Panc1 (cell line): ENCODE measurements around the gene THADA. TPM values are rescaled to one million over a fixed set of nuclear protein-coding genes. Genes with fewer than 3 reads are reported as not detected.
"Not testable (repeated sequence)": the region's sequence is repeated elsewhere in the genome, so short reads cannot be mapped to it uniquely, and the experiment has no call there.

Experiments used
- ATAC-seq: fragments of 200-7000 bp; cut with Tn5 transposase; 2 replicates; pipeline ENCODE4 v1.9.1; 2020; ENCODE audit warnings: mild to moderate bottlenecking, moderate library complexity
- BruUV-seq: library from RNA; stranded (reverse); fragments of 400-500 nt; replicated peaks from 2 replicates; lab custom pipeline; 2021; lab: Mats Ljungman, UMichigan
- CTCF ChIA-PET: fragments of 300-600 bp; sonication (Branson Sonifier 250); formaldehyde crosslinking; loops from one replicate; lab custom pipeline; 2022; ENCODE audit warnings: antibody characterized with exemption; lab: Charles Lee
- POLR2A ChIA-PET: fragments of 300-600 bp; sonication (Branson Sonifier 250); formaldehyde crosslinking; loops from one replicate; lab custom pipeline; 2022; ENCODE audit warnings: antibody characterized with exemption; lab: Charles Lee
- DNase-seq: peaks from one replicate; pipeline ENCODE4 v3.0.0-alpha.2; 2010; ENCODE audit warnings: low read depth, low spot score
- H3K27ac ChIP-seq: 2 replicates; pipeline ENCODE4 v1.5.1; 2011; ENCODE audit warnings: mild to moderate bottlenecking, low read length, inconsistent platforms
- H3K27me3 ChIP-seq: fragments of 200-500 bp; sonication (Bioruptor generic); 2 replicates; pipeline ENCODE4 v1.6.0; 2014; ENCODE audit warnings: low read length, inconsistent platforms; ENCODE audit not compliant: control insufficient read depth, insufficient read depth
- H3K36me3 ChIP-seq: fragments of 200-500 bp; sonication (Bioruptor generic); 2 replicates; pipeline ENCODE4 v1.5.1; 2014; ENCODE audit warnings: inconsistent platforms, mild to moderate bottlenecking, low read length, moderate library complexity; ENCODE audit not compliant: control insufficient read depth, insufficient read depth
- H3K4me1 ChIP-seq: 2 replicates; pipeline ENCODE4 v1.5.1; 2011; ENCODE audit warnings: inconsistent platforms, mild to moderate bottlenecking, low read length, moderate library complexity; ENCODE audit not compliant: control insufficient read depth, insufficient read depth
- H3K4me3 ChIP-seq, 2 experiments: 2 replicates each; pipeline ENCODE4 v1.5.1; 2011 to 2012; ENCODE audit warnings: low read depth in 2 of 2, low read length in 2 of 2, mild to moderate bottlenecking in 2 of 2, inconsistent platforms in 1 of 2, moderate library complexity in 1 of 2
- H3K9me3 ChIP-seq: fragments of 200-500 bp; sonication (Bioruptor generic); 2 replicates; pipeline ENCODE4 v1.5.1; 2014; ENCODE audit warnings: low read depth, mild to moderate bottlenecking, inconsistent platforms, low read length, moderate library complexity; ENCODE audit not compliant: control insufficient read depth, insufficient read depth
- POLR2AphosphoS5 ChIP-seq: IDR thresholded peaks from 2 replicates; pipeline ENCODE4 v1.6.1; 2012; ENCODE audit warnings: mild to moderate bottlenecking, low read depth, low read length, moderate library complexity
- SIN3A ChIP-seq: IDR thresholded peaks from 2 replicates; pipeline ENCODE4 v1.6.1; 2012; ENCODE audit warnings: low read depth, mild to moderate bottlenecking, low read length, moderate library complexity, borderline replicate concordance; ENCODE audit not compliant: insufficient read depth
- TCF7L2 ChIP-seq: IDR thresholded peaks from 2 replicates; pipeline ENCODE4 v1.6.1; 2011; ENCODE audit warnings: mild to moderate bottlenecking, low read depth, low read length, inconsistent platforms
- in situ Hi-C: cut with HindIII; loops from 2 replicates; pipeline ENCODE4 v1.10.0; 2016; ENCODE audit warnings: low sequenced_read_pairs, low pct_unique_long_range_greater_than_20kb
- intact Hi-C: fragments of 100-400 bp; cut with micrococcal nuclease; formaldehyde crosslinking; loops from one replicate; pipeline ENCODE4 v1.10.0; 2022; ENCODE audit not compliant: unreplicated experiment
- total RNA-seq: library from RNA; stranded (reverse); gene quantifications from one replicate; pipeline ENCODE4 v1.2.1, GENCODE V29; 2021; ENCODE audit not compliant: unreplicated experiment
- TF ChIP-seq, protein P1 (sequence below): fragments of 450-650 bp; IDR thresholded peaks from 2 replicates; pipeline ENCODE4 v1.5.1; 2017; ENCODE audit warnings: mild to moderate bottlenecking
- TF ChIP-seq, protein P2 (sequence below), 2 experiments: IDR thresholded peaks; 2 replicates each; pipeline ENCODE4 v1.6.1; 2011 to 2012; ENCODE audit warnings: low read depth in 2 of 2, control low read depth in 1 of 2, low read length in 1 of 2, mild to moderate bottlenecking in 1 of 2, moderate library complexity in 1 of 2; ENCODE audit not compliant: insufficient read depth in 1 of 2

THADA gene
- total RNA-seq, 1 experiment from 2014 or later = 37.2 TPM

DNA sequence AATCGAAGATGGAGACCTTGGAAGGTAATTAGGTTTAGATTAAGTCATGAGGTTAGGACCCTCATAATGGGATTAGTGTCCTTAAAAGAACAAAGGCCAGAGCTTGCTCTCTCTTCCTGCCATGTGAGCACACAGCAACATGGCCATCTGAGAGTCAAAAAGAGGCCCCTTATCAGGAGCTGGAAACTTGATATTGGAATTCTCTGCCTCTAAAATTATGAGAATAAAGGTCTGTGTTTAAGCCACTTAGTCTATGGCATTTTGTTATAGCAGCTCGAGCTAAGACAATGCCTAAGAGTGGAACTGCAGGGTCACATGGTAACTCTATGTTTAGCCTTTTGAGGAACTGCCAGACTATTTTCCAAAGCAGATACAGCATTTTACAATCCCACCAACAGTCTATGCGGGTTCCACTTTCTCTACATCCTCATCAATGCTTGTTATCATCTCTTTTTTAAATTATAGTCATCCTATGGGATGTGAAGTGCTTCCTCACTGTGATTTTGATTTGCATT is 42.4 kb downstream of the THADA start:
- in situ Hi-C loops = no loop called here
- no peak for ATAC-seq
- H3K4me1 ChIP-seq = no peaks in the 10 kb centered on the region
- DNase-seq = no peak
- intact Hi-C loops = no loop called here
- H3K9me3 ChIP-seq = no peaks in the 10 kb centered on the region
- CTCF ChIA-PET = no interaction called here
- BruUV-seq = no TSS peak
- H3K27me3 ChIP-seq = no peaks in the 10 kb centered on the region
- POLR2A ChIA-PET = interaction anchor here (0.7 kb wide), 1 partner anchor 823 kb away, joined by 4 read pairs; no protein-coding TSS in a partner anchor
- H3K36me3 ChIP-seq = peaks cover 32% of the 10 kb centered on the region
- no peak overlapping the region for H3K4me3 ChIP-seq
- TF ChIP-seq SIN3A (no peak), TCF7L2 (no peak), POLR2AphosphoS5 (no peak)
- TF ChIP-seq, protein P1, sequence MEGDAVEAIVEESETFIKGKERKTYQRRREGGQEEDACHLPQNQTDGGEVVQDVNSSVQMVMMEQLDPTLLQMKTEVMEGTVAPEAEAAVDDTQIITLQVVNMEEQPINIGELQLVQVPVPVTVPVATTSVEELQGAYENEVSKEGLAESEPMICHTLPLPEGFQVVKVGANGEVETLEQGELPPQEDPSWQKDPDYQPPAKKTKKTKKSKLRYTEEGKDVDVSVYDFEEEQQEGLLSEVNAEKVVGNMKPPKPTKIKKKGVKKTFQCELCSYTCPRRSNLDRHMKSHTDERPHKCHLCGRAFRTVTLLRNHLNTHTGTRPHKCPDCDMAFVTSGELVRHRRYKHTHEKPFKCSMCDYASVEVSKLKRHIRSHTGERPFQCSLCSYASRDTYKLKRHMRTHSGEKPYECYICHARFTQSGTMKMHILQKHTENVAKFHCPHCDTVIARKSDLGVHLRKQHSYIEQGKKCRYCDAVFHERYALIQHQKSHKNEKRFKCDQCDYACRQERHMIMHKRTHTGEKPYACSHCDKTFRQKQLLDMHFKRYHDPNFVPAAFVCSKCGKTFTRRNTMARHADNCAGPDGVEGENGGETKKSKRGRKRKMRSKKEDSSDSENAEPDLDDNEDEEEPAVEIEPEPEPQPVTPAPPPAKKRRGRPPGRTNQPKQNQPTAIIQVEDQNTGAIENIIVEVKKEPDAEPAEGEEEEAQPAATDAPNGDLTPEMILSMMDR = no peak
- TF ChIP-seq, protein P2, sequence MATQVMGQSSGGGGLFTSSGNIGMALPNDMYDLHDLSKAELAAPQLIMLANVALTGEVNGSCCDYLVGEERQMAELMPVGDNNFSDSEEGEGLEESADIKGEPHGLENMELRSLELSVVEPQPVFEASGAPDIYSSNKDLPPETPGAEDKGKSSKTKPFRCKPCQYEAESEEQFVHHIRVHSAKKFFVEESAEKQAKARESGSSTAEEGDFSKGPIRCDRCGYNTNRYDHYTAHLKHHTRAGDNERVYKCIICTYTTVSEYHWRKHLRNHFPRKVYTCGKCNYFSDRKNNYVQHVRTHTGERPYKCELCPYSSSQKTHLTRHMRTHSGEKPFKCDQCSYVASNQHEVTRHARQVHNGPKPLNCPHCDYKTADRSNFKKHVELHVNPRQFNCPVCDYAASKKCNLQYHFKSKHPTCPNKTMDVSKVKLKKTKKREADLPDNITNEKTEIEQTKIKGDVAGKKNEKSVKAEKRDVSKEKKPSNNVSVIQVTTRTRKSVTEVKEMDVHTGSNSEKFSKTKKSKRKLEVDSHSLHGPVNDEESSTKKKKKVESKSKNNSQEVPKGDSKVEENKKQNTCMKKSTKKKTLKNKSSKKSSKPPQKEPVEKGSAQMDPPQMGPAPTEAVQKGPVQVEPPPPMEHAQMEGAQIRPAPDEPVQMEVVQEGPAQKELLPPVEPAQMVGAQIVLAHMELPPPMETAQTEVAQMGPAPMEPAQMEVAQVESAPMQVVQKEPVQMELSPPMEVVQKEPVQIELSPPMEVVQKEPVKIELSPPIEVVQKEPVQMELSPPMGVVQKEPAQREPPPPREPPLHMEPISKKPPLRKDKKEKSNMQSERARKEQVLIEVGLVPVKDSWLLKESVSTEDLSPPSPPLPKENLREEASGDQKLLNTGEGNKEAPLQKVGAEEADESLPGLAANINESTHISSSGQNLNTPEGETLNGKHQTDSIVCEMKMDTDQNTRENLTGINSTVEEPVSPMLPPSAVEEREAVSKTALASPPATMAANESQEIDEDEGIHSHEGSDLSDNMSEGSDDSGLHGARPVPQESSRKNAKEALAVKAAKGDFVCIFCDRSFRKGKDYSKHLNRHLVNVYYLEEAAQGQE (IDR thresholded peaks at IDR 0.05; ENCODE audit: insufficient read depth in 1 of 2, low read depth in 2 of 2, low read length in 1 of 2) = no peak
- H3K27ac ChIP-seq = no peak overlapping the region

- TF ChIP-seq, protein P1 = no peak
- TF ChIP-seq SIN3A (no peak), TCF7L2 (no peak), POLR2AphosphoS5 (no peak)
- TF ChIP-seq, protein P2 (IDR thresholded peaks at IDR 0.05; ENCODE audit: insufficient read depth in 1 of 2, low read depth in 2 of 2, low read length in 1 of 2) = no peak
- no peak overlapping the region for H3K4me3 ChIP-seq
- no peaks in the 10 kb centered on the region for H3K4me1 ChIP-seq
- peaks cover 24% of the 10 kb centered on the region for H3K36me3 ChIP-seq
- ATAC-seq = no peak
- no peaks in the 10 kb centered on the region for H3K9me3 ChIP-seq
- in situ Hi-C loops = no loop called here
- H3K27me3 ChIP-seq = no peaks in the 10 kb centered on the region
- H3K27ac ChIP-seq = no peak overlapping the region
- POLR2A ChIA-PET = no interaction called here
- intact Hi-C loops = no loop called here
- CTCF ChIA-PET = no interaction called here
- DNase-seq = no peak
- no TSS peak for BruUV-seq
Observed at GRCh38 chr2:43551990-43552389, 43.8 kb downstream of the THADA start.

- intact Hi-C loops, H3K9me3 ChIP-seq, ATAC-seq, BruUV-seq, CTCF ChIA-PET, POLR2A ChIA-PET, H3K27ac ChIP-seq, H3K4me1 ChIP-seq, H3K27me3 ChIP-seq, in situ Hi-C loops, H3K4me3 ChIP-seq, DNase-seq: not testable (repeated sequence)
- peaks cover 11% of the 10 kb centered on the region for H3K36me3 ChIP-seq
Observed at GRCh38 chr2:43548381-43548780, 47.5 kb downstream of the THADA start.
